HepG2 (cell line): ENCODE results near the gene ANKRD1. TPM values are rescaled to one million over a fixed set of nuclear protein-coding genes. Genes with fewer than 3 reads are reported as not detected.
A peak's percentile ranks its signal among the peaks of the same experiment; 100 is the strongest.

Experiments used
- ARNTL ChIP-seq: sonication (generic); formaldehyde crosslinking; IDR thresholded peaks from 2 replicates; pipeline ENCODE4 v1.4.0; 2020; ENCODE audit warnings: mild to moderate bottlenecking, missing genetic modification reagents
- ATAD3A ChIP-seq: sonication (generic); formaldehyde crosslinking; IDR thresholded peaks from 2 replicates; pipeline ENCODE4 v1.4.0; 2020; ENCODE audit warnings: missing genetic modification reagents
- CHCHD3 ChIP-seq: sonication (generic); formaldehyde crosslinking; IDR thresholded peaks from 2 replicates; pipeline ENCODE4 v1.8.0; 2022; ENCODE audit warnings: mild to moderate bottlenecking, missing genetic modification reagents, moderate library complexity
- HHEX ChIP-seq: IDR thresholded peaks from 2 replicates; pipeline ENCODE4 v1.6.1; 2016; ENCODE audit warnings: control low read depth
- HOXA7 ChIP-seq: sonication (generic); formaldehyde crosslinking; IDR thresholded peaks from 2 replicates; pipeline ENCODE4 v1.8.1; 2022; ENCODE audit warnings: mild to moderate bottlenecking, missing genetic modification reagents, moderate library complexity
- NCOR1 ChIP-seq: fragments of 200-600 bp; sonication (generic); IDR thresholded peaks from 2 replicates; pipeline ENCODE4 v1.7.0; 2017; ENCODE audit warnings: antibody characterized with exemption, low read length, borderline replicate concordance
- RBAK ChIP-seq: sonication (generic); formaldehyde crosslinking; IDR thresholded peaks from 2 replicates; pipeline ENCODE4 v1.5.1; 2020; ENCODE audit warnings: mild to moderate bottlenecking, missing genetic modification reagents
- SIX1 ChIP-seq: sonication (generic); formaldehyde crosslinking; IDR thresholded peaks from 2 replicates; pipeline ENCODE4 v1.4.0; 2020; ENCODE audit warnings: missing genetic modification reagents, borderline replicate concordance
- SP1 ChIP-seq, 2 experiments: fragments of 450-650 bp in 1 of 2; sonication (generic) in 1 of 2; formaldehyde crosslinking in 1 of 2; IDR thresholded peaks; 2 replicates each; pipeline versions ENCODE4 v1.4.0 to v1.6.1; 2016 to 2020; ENCODE audit warnings: missing genetic modification reagents in 1 of 2
- TBP ChIP-seq: sonication (generic); formaldehyde crosslinking; IDR thresholded peaks from 2 replicates; pipeline ENCODE4 v1.5.0; 2020; ENCODE audit warnings: missing genetic modification reagents
- ZNF205 ChIP-seq: IDR thresholded peaks from 2 replicates; pipeline ENCODE4 v1.6.1; 2018; ENCODE audit warnings: missing biosample characterization, missing genetic modification reagents
- ZNF468 ChIP-seq: sonication (generic); formaldehyde crosslinking; IDR thresholded peaks from 2 replicates; pipeline ENCODE4 v1.8.0; 2022; ENCODE audit warnings: mild to moderate bottlenecking, moderate library complexity, missing genetic modification reagents
- ZNF652 ChIP-seq: IDR thresholded peaks from 2 replicates; pipeline ENCODE4 v1.6.1; 2016; ENCODE audit warnings: low read depth, borderline replicate concordance
- polyA plus RNA-seq, 8 experiments: library from polyadenylated mRNA; depleted of rRNA in 3 of 8; stranded (reverse) in 7 of 8; unstranded in 1 of 8; fragments of >200 nt; fragmentation: Illumina TruSeq in 4 of 8; extraction: Trizol in 4 of 8; gene quantifications; 2 replicates each; pipeline versions ENCODE4 v1.2.1 to v1.2.3, GENCODE V29; 2011 to 2016; ENCODE audit warnings: low read depth in 4 of 8, missing spikeins in 1 of 8, mixed read lengths in 1 of 8; ENCODE audit not compliant: insufficient read depth in 1 of 8
- total RNA-seq, 5 experiments: library from RNA; depleted of rRNA; stranded (reverse); fragments of >200 nt; fragmentation: Illumina TruSeq; extraction: Trizol; gene quantifications; 2 replicates each; pipeline ENCODE4 v1.2.3, GENCODE V29; 2016; ENCODE audit warnings: low read depth in 1 of 5
- TF ChIP-seq, protein P1 (sequence below): sonication (generic); formaldehyde crosslinking; IDR thresholded peaks from 2 replicates; pipeline ENCODE4 v1.4.0; 2020; ENCODE audit warnings: mild to moderate bottlenecking, missing genetic modification reagents
- TF ChIP-seq, protein P2 (sequence below): IDR thresholded peaks from 2 replicates; pipeline ENCODE4 v1.6.1; 2016; ENCODE audit warnings: low read depth, control low read depth
- TF ChIP-seq, protein P3 (sequence below): sonication (generic); formaldehyde crosslinking; IDR thresholded peaks from 2 replicates; pipeline ENCODE4 v1.9.0; 2021; ENCODE audit warnings: missing genetic modification reagents, borderline replicate concordance
- TF ChIP-seq, protein P4 (sequence below): sonication (generic); formaldehyde crosslinking; IDR thresholded peaks from 2 replicates; pipeline ENCODE4 v1.4.0; 2020; ENCODE audit warnings: mild to moderate bottlenecking, missing genetic modification reagents
- TF ChIP-seq, protein P5 (sequence below): sonication (generic); formaldehyde crosslinking; IDR thresholded peaks from 2 replicates; pipeline ENCODE4 v1.4.0; 2020; ENCODE audit warnings: mild to moderate bottlenecking, missing genetic modification reagents

ANKRD1 gene
- total and polyA plus RNA-seq, 2 of the 13 experiments (the other 11 are each of a cell fraction or from before 2014, with no cell fraction given), result 19.4 to 41.8 TPM

DNA sequence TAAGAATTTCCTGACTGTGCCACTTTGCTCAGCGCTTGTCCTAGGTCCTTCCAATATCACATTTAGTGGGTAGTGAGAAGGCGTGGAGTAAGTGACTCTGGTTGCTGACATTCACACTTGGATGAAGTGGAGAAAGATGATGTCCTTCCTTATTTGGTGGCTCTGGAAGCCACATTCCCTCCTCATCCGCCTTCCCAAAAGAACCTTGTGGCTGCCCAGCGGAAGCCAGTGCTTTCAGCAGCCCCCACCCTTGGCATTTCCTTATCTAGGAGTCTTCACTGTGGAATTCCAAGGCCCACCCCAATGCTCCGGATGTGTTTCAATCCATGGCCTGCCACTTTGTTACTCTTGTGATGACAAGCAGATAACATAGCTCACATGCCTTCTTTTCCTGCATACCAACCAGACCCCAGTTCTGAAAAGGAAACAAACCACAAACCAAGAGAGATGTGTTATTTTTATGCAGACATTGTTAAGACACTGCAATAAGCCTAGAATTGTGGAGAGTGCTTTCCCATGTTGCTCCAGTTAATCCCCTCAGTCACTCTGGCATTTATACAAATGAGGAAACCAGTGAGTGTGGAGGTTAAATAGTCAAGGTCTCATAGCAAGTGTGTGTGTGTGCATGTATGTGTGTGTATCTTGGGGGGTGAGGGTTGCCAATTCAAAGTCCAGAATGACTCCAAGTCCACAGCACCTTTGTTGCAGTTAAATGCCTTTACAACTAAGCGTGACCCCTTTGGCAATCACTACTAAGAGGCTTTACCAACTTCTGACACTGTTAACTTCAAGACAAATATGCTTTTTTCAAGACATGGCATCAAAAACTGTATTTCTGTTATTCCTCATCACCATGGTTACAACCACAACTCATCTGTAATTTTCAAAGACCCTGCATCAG lies 10.3 kb upstream of the ANKRD1 start (continued):
- TF ChIP-seq ZNF652 (CRISPR knock-in tag) (peak; percentile 22; the same call in 1 of the 2 replicates), TBP (CRISPR knock-in tag) (no peak), CHCHD3 (no peak), SIX1 (CRISPR knock-in tag) (no peak), RBAK (CRISPR knock-in tag) (no peak), ATAD3A (CRISPR knock-in tag) (no peak), HOXA7 (CRISPR knock-in tag) (no peak), SP1 (IDR thresholded peaks at IDR 0.05) (no peak), SP1 (CRISPR knock-in tag; IDR thresholded peaks at IDR 0.05) (no peak), NCOR1 (peak; percentile 96), ARNTL (no peak), ZNF205 (CRISPR knock-in tag) (no peak), HHEX (peak; percentile 72; the same call in 1 of the 2 replicates), ZNF468 (CRISPR knock-in tag) (no peak)
- TF ChIP-seq, protein P1, sequence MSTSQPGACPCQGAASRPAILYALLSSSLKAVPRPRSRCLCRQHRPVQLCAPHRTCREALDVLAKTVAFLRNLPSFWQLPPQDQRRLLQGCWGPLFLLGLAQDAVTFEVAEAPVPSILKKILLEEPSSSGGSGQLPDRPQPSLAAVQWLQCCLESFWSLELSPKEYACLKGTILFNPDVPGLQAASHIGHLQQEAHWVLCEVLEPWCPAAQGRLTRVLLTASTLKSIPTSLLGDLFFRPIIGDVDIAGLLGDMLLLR (CRISPR knock-in tag), result no peak
- TF ChIP-seq, protein P2, sequence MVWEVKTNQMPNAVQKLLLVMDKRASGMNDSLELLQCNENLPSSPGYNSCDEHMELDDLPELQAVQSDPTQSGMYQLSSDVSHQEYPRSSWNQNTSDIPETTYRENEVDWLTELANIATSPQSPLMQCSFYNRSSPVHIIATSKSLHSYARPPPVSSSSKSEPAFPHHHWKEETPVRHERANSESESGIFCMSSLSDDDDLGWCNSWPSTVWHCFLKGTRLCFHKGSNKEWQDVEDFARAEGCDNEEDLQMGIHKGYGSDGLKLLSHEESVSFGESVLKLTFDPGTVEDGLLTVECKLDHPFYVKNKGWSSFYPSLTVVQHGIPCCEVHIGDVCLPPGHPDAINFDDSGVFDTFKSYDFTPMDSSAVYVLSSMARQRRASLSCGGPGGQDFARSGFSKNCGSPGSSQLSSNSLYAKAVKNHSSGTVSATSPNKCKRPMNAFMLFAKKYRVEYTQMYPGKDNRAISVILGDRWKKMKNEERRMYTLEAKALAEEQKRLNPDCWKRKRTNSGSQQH (CRISPR knock-in tag), result no peak
- TF ChIP-seq, protein P3, sequence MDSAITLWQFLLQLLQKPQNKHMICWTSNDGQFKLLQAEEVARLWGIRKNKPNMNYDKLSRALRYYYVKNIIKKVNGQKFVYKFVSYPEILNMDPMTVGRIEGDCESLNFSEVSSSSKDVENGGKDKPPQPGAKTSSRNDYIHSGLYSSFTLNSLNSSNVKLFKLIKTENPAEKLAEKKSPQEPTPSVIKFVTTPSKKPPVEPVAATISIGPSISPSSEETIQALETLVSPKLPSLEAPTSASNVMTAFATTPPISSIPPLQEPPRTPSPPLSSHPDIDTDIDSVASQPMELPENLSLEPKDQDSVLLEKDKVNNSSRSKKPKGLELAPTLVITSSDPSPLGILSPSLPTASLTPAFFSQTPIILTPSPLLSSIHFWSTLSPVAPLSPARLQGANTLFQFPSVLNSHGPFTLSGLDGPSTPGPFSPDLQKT, result no peak
- TF ChIP-seq, protein P4, sequence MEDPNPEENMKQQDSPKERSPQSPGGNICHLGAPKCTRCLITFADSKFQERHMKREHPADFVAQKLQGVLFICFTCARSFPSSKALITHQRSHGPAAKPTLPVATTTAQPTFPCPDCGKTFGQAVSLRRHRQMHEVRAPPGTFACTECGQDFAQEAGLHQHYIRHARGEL (CRISPR knock-in tag), result no peak
- TF ChIP-seq, protein P5, sequence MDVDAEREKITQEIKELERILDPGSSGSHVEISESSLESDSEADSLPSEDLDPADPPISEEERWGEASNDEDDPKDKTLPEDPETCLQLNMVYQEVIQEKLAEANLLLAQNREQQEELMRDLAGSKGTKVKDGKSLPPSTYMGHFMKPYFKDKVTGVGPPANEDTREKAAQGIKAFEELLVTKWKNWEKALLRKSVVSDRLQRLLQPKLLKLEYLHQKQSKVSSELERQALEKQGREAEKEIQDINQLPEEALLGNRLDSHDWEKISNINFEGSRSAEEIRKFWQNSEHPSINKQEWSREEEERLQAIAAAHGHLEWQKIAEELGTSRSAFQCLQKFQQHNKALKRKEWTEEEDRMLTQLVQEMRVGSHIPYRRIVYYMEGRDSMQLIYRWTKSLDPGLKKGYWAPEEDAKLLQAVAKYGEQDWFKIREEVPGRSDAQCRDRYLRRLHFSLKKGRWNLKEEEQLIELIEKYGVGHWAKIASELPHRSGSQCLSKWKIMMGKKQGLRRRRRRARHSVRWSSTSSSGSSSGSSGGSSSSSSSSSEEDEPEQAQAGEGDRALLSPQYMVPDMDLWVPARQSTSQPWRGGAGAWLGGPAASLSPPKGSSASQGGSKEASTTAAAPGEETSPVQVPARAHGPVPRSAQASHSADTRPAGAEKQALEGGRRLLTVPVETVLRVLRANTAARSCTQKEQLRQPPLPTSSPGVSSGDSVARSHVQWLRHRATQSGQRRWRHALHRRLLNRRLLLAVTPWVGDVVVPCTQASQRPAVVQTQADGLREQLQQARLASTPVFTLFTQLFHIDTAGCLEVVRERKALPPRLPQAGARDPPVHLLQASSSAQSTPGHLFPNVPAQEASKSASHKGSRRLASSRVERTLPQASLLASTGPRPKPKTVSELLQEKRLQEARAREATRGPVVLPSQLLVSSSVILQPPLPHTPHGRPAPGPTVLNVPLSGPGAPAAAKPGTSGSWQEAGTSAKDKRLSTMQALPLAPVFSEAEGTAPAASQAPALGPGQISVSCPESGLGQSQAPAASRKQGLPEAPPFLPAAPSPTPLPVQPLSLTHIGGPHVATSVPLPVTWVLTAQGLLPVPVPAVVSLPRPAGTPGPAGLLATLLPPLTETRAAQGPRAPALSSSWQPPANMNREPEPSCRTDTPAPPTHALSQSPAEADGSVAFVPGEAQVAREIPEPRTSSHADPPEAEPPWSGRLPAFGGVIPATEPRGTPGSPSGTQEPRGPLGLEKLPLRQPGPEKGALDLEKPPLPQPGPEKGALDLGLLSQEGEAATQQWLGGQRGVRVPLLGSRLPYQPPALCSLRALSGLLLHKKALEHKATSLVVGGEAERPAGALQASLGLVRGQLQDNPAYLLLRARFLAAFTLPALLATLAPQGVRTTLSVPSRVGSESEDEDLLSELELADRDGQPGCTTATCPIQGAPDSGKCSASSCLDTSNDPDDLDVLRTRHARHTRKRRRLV (CRISPR knock-in tag), result no peak
